Natural killer cell (primary cell): ENCODE measurements around the gene GNG3. TPM values are rescaled to one million over a fixed set of nuclear protein-coding genes. Genes with fewer than 3 reads are reported as not detected.
A peak's percentile ranks its signal among the peaks of the same experiment; 100 is the strongest.

Experiments
- ATAC-seq, 3 donors: fragments of 150-1000 bp in 2 of 3; fragments of 200-7000 bp in 1 of 3; cut with Tn5 transposase; 1 replicate in 1 of 3; 2 replicates in 2 of 3; pipeline ENCODE4 v1.10.0; 2021; ENCODE audit warnings: mild to moderate bottlenecking in 2 of 3, moderate library complexity in 2 of 3
- DNase-seq, 2 donors: peaks; one replicate each; pipeline versions ENCODE4 v3.0.0 to v3.0.0-alpha.2; 2013 to 2021; ENCODE audit warnings: mixed read lengths in 1 of 2
- H3K27ac ChIP-seq: one replicate; pipeline ENCODE4 v1.5.1; 2013; ENCODE audit warnings: mild to moderate bottlenecking, low read length
- H3K27me3 ChIP-seq: one replicate; pipeline ENCODE4 v1.6.1; 2013; ENCODE audit warnings: low read length; ENCODE audit not compliant: control insufficient read depth, insufficient read depth
- H3K36me3 ChIP-seq: one replicate; pipeline ENCODE4 v1.6.1; 2013; ENCODE audit warnings: low read length; ENCODE audit not compliant: control insufficient read depth, insufficient read depth
- H3K4me1 ChIP-seq: one replicate; pipeline ENCODE4 v1.6.1; 2013; ENCODE audit warnings: low read length; ENCODE audit not compliant: control insufficient read depth, insufficient read depth
- H3K4me3 ChIP-seq: one replicate; pipeline ENCODE4 v1.5.1; 2013; ENCODE audit warnings: low read length
- H3K9me3 ChIP-seq: one replicate; pipeline ENCODE4 v1.6.1; 2013; ENCODE audit warnings: low read length; ENCODE audit not compliant: control insufficient read depth, insufficient read depth
- H3K27ac Mint-ChIP-seq, 2 donors: one replicate each; pipeline ENCODE4 v1.8.0; 2022; ENCODE audit warnings: mild to moderate bottlenecking in 2 of 2, mixed read lengths in 2 of 2, moderate library complexity in 1 of 2
- H3K27me3 Mint-ChIP-seq, 2 donors: one replicate each; pipeline ENCODE4 v1.8.0; 2022; ENCODE audit warnings: low read depth in 2 of 2, mixed read lengths in 2 of 2
- H3K36me3 Mint-ChIP-seq: one replicate; pipeline ENCODE4 v1.8.0; 2022; ENCODE audit warnings: mixed read lengths
- H3K4me1 Mint-ChIP-seq, 2 donors: one replicate each; pipeline ENCODE4 v1.8.0; 2022; ENCODE audit warnings: mixed read lengths in 2 of 2
- H3K4me3 Mint-ChIP-seq: one replicate; pipeline ENCODE4 v1.8.0; 2022; ENCODE audit warnings: mild to moderate bottlenecking, moderate library complexity, mixed read lengths
- H3K9me3 Mint-ChIP-seq, 2 donors: one replicate each; pipeline ENCODE4 v1.8.0; 2022; ENCODE audit warnings: mixed read lengths in 2 of 2
- CTCF ChIP-seq: fragments of 200-600 bp; IDR thresholded peaks from one replicate; pipeline ENCODE4 v1.8.0; 2022; ENCODE audit warnings: antibody characterized with exemption
- WGBS: methylation state at CpG from one replicate; pipeline ENCODE4 v1.1.7; 2013; ENCODE audit warnings: missing lambda C conversion rate; ENCODE audit not compliant: insufficient coverage; 5-methylcytosine and 5-hydroxymethylcytosine counted together
- intact Hi-C: fragments of 100-400 bp; cut with micrococcal nuclease; formaldehyde crosslinking; loops from one replicate; pipeline ENCODE4 v1.14.2; 2022
- total RNA-seq, 4 donors: library from RNA; stranded (reverse); fragments of 120-200 nt in 1 of 4; gene quantifications; one replicate each; pipeline versions ENCODE4 v1.2.3 to v1.2.4, GENCODE V29; 2013 to 2022

GNG3 gene
- total RNA-seq, 3 donors from 2014 or later (not counting 1 experiment from before 2014, with no cell fraction given) = not detected

GRCh38 chr11:62680825-62681240 is 26.6 kb upstream of the GNG3 start:
- H3K27ac Mint-ChIP-seq = peak overlapping the region; percentile 73 to 95
- ATAC-seq (peak; percentile 27 to 50 (median 30)), DNase-seq (peak in 1 of 2 donors; percentile 75)
- H3K27me3 Mint-ChIP-seq = no peaks in the 10 kb centered on the region
- H3K4me1 Mint-ChIP-seq = peaks cover 26 to 31% of the 10 kb centered on the region in 2 donors
- peak; percentile 18 for TF ChIP-seq CTCF
- no peaks in the 10 kb centered on the region for H3K9me3 Mint-ChIP-seq
- peak overlapping the region; percentile 67 for H3K4me3 Mint-ChIP-seq
- H3K4me3 ChIP-seq = no peak overlapping the region
- 50% methylated on average over 4 of the region's 4 CpGs for WGBS
- H3K9me3 ChIP-seq = no peaks in the 10 kb centered on the region
- H3K27ac ChIP-seq = no peak overlapping the region
- peaks cover 6% of the 10 kb centered on the region for H3K36me3 Mint-ChIP-seq
- H3K27me3 ChIP-seq = no peaks in the 10 kb centered on the region
- H3K36me3 ChIP-seq = peaks cover 18% of the 10 kb centered on the region
- intact Hi-C loops = loop anchor here (1.0 kb wide), 1 partner anchor 13 kb away; no protein-coding TSS in a partner anchor
- peaks cover 21% of the 10 kb centered on the region for H3K4me1 ChIP-seq

GRCh38 chr11:62682518-62682917 is 25.0 kb upstream of the GNG3 start:
- no peaks in the 10 kb centered on the region for H3K9me3 Mint-ChIP-seq
- H3K4me3 Mint-ChIP-seq = no peak overlapping the region
- H3K4me1 ChIP-seq = peaks cover 19% of the 10 kb centered on the region
- no peak for TF ChIP-seq CTCF
- H3K4me3 ChIP-seq = no peak overlapping the region
- H3K36me3 Mint-ChIP-seq = no peaks in the 10 kb centered on the region
- peaks cover 17 to 21% of the 10 kb centered on the region in 2 donors for H3K4me1 Mint-ChIP-seq
- H3K27ac Mint-ChIP-seq = no peak overlapping the region
- no peak for DNase-seq
- no peaks in the 10 kb centered on the region for H3K9me3 ChIP-seq
- no peak for ATAC-seq
- peaks cover 0 to 2% of the 10 kb centered on the region in 2 donors for H3K27me3 Mint-ChIP-seq
- WGBS = 90% methylated on average over 6 of the region's 7 CpGs
- H3K27ac ChIP-seq = no peak overlapping the region
- H3K27me3 ChIP-seq = peaks cover 6% of the 10 kb centered on the region
- intact Hi-C loops = no loop called here
- peaks cover 6% of the 10 kb centered on the region for H3K36me3 ChIP-seq

- WGBS = 43% methylated on average over 74 of the region's 74 CpGs
- intact Hi-C loops = no loop called here
- H3K9me3 Mint-ChIP-seq = no peaks in the 10 kb centered on the region
Measured at GRCh38 chr11:62687508-62688396, 19.7 kb upstream of the GNG3 start.

More at GRCh38 chr11:62687508-62688396, 19.7 kb upstream of the GNG3 start:
- H3K36me3 ChIP-seq = peaks cover 16% of the 10 kb centered on the region
- H3K27ac ChIP-seq = no peak overlapping the region
- DNase-seq = no peak
- H3K27me3 ChIP-seq = peaks cover 6% of the 10 kb centered on the region
- no peaks in the 10 kb centered on the region for H3K36me3 Mint-ChIP-seq
- no peak overlapping the region for H3K4me3 ChIP-seq
- H3K27me3 Mint-ChIP-seq = peaks cover 0 to 9% of the 10 kb centered on the region in 2 donors
- no peaks in the 10 kb centered on the region for H3K4me1 ChIP-seq
- H3K4me3 Mint-ChIP-seq = no peak overlapping the region
- ATAC-seq = no peak
- H3K4me1 Mint-ChIP-seq = no peaks in the 10 kb centered on the region
- no peak for TF ChIP-seq CTCF
- no peaks in the 10 kb centered on the region for H3K9me3 ChIP-seq
- H3K27ac Mint-ChIP-seq = no peak overlapping the region
